Mammary epithelial cell (primary cell): ENCODE data around the gene NCAM2.

Experiments used
- CTCF ChIP-seq, 2 donors: IDR thresholded peaks in 1 of 2; conservative IDR thresholded peaks in 1 of 2; 2 replicates each; pipeline ENCODE4 v1.5.1; 2011 to 2012; ENCODE audit warnings: inconsistent platforms in 2 of 2, low read length in 2 of 2, mild to moderate bottlenecking in 2 of 2, control low read depth in 1 of 2, low read depth in 1 of 2; ENCODE audit not compliant: insufficient read depth in 1 of 2; ENCODE audit errors: extremely low read depth in 1 of 2
- EZH2 ChIP-seq: IDR thresholded peaks from 2 replicates; pipeline ENCODE4 v1.6.1; 2012; ENCODE audit warnings: low read length, inconsistent platforms, borderline replicate concordance

- no peak for TF ChIP-seq CTCF (conservative IDR thresholded peaks at IDR 0.05 in 1 of 2, IDR thresholded peaks at IDR 0.05 in 1 of 2; ENCODE audit: extremely low read depth in 1 of 2, insufficient read depth in 1 of 2, low read depth in 1 of 2, low read length in 2 of 2)
- no peak for TF ChIP-seq EZH2
These were observed 549.3 kb downstream of the NCAM2 start for GRCh38 chr21:21547368-21547953.
